Osteocyte (in vitro differentiated cells): Measurements from ENCODE around the gene CRYBG2. TPM values are rescaled to one million over a fixed set of nuclear protein-coding genes. Genes with fewer than 3 reads are reported as not detected.

Source experiments
- DNase-seq: peaks from one replicate; pipeline ENCODE4 v3.0.0; 2021; ENCODE audit warnings: mixed read lengths; ENCODE audit not compliant: unreplicated experiment; ENCODE audit errors: extremely low spot score
- H3K27ac Mint-ChIP-seq: one replicate; pipeline ENCODE4 v1.8.0; 2021; ENCODE audit warnings: mild to moderate bottlenecking, mixed read lengths; ENCODE audit not compliant: unreplicated experiment
- H3K27me3 Mint-ChIP-seq: one replicate; pipeline ENCODE4 v1.8.0; 2021; ENCODE audit warnings: mixed read lengths; ENCODE audit not compliant: unreplicated experiment
- H3K36me3 Mint-ChIP-seq: one replicate; pipeline ENCODE4 v1.8.0; 2021; ENCODE audit warnings: mixed read lengths; ENCODE audit not compliant: unreplicated experiment
- H3K4me1 Mint-ChIP-seq: one replicate; pipeline ENCODE4 v1.8.0; 2021; ENCODE audit warnings: mixed read lengths; ENCODE audit not compliant: unreplicated experiment
- H3K4me3 Mint-ChIP-seq: one replicate; pipeline ENCODE4 v1.8.0; 2021; ENCODE audit warnings: mild to moderate bottlenecking, moderate library complexity, mixed read lengths; ENCODE audit not compliant: unreplicated experiment
- H3K9me3 Mint-ChIP-seq: one replicate; pipeline ENCODE4 v1.8.0; 2021; ENCODE audit warnings: mixed read lengths; ENCODE audit not compliant: unreplicated experiment
- CTCF ChIP-seq: fragments of 200-600 bp; sonication (generic); IDR thresholded peaks from 2 replicates; pipeline ENCODE4 v1.5.0; 2021; ENCODE audit warnings: antibody characterized with exemption, mild to moderate bottlenecking, moderate library complexity
- total RNA-seq: library from RNA; stranded (reverse); gene quantifications from 2 replicates; pipeline ENCODE4 v1.2.1, GENCODE V29; 2021

The CRYBG2 gene
- total RNA-seq, 1 donor from 2014 or later = not detected

DNA sequence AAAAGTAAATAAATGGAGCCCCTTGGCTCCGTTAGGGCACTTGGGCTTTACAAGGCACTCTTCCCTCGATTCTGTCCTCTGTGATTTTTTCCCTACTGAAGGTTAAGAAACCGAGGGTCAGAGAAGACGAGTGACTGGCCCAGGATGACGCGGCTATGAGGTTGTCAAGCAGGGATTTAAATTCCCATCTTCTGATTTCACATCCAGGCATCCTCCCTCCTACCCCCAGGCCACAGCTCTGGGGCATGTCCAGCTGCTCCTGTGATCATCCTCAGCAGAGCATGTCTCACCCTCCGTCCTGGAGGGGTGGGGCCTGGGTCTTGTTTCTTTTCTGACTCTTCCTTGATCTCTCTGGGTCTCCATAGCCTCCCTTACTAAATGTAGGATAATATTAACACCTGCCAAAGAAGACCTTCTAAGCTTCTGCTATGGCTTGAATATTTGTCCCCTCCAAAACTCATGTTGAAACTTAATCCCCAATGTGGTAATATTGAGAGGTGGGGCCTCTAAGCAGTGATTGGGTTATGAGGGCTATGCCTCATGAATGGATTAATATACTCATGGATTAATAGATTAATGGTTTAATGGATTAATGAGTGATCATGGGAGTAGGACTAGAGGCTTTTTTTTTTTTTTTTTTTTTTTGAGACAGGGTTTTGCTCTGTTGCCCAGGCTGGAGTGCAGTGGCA is 4.6 kb downstream of the CRYBG2 start:
- Mint-ChIP-seq H3K36me3 (no peaks in the 10 kb centered on the region), H3K9me3 (no peaks in the 10 kb centered on the region), H3K27ac (no peak overlapping the region), H3K27me3 (no peaks in the 10 kb centered on the region), H3K4me3 (no peak overlapping the region), H3K4me1 (peaks cover 1% of the 10 kb centered on the region)
- no peak for TF ChIP-seq CTCF
- no peak for DNase-seq

DNA sequence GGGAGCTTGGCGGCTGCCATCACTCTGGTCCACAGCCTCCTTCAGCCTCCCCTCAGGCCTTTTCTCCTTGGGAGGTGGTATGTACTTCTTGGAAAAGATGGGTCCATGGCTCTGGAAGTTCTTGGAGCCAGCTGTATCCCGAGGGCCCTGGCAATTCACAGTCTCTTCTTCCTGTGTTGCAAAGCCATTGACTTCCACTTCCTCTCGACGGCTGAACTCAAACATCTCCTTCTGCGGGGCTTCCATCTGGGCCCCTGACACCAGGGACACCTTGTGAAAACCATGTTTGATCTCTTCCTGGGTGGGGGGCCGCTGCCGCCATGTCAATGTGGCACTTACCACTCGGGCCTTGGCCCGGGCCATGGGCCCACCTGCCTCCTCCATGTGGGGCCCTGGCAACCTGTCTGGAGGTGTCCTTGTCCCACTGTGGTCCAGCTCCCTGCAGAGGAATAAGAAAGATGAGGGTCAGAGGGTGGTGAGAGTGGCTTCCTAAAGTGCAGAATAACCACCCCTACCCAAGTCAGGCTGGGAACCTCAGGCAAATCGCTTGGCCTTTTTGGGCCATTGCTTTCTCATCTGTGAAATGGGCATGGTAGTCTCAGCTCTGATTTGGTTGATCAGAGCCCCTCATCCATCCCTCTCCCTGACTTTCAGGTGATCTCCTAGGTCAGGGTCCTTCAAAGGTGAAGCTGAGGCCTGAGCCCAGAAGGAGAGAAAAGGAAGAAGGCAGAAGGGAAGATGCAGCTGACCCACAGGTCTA is 7.5 kb downstream of the CRYBG2 start:
- H3K36me3 Mint-ChIP-seq = no peaks in the 10 kb centered on the region
- H3K27ac Mint-ChIP-seq = no peak overlapping the region
- DNase-seq = no peak
- H3K27me3 Mint-ChIP-seq = peaks cover 11% of the 10 kb centered on the region
- peaks cover 1% of the 10 kb centered on the region for H3K4me1 Mint-ChIP-seq
- no peaks in the 10 kb centered on the region for H3K9me3 Mint-ChIP-seq
- H3K4me3 Mint-ChIP-seq = no peak overlapping the region
- TF ChIP-seq CTCF = no peak

GRCh38 chr1:26345718-26346117 is 8.2 kb downstream of the CRYBG2 start:
- H3K9me3 Mint-ChIP-seq = no peaks in the 10 kb centered on the region
- no peaks in the 10 kb centered on the region for H3K36me3 Mint-ChIP-seq
- H3K27me3 Mint-ChIP-seq = peaks cover 11% of the 10 kb centered on the region
- no peak overlapping the region for H3K4me3 Mint-ChIP-seq
- no peak overlapping the region for H3K27ac Mint-ChIP-seq
- H3K4me1 Mint-ChIP-seq = no peaks in the 10 kb centered on the region
- DNase-seq = no peak
- no peak for TF ChIP-seq CTCF

DNA sequence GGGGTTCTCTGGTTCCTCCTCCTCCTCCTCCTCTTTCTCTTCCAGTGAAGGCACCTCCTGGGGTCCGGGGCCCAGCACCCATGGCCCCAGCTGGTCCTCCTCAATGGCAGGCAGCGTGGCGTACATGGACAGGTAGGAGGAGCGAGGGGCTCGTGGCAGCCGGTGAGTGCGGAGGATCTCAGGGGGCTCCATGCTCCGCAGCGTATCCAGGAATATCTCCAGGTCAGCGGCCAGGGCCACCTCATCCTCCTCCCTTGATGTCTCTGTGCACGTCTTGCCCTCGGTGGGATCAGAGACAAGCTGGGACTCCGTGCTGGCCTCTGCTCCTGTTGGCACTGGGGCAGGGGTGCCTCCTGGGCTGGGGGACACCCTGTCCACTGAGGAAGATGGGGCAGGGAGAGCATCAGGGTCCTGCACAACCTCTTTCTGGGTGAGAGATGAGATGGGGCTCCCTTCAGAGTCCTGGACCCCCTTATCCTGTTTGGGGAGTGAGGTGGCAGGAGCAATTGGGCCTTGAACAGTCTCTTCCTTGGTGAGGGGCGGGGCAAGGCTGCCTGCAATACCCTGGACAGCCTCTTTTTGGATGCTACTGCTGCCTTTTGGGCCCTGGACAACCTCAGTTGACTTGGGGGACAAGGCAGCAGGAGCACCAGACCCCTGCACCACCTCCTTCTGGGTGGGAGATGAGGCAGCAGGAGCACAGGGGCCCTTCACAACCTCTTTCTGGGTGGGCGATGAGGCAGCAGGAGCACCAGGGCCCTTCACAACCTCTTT is 9.6 kb downstream of the CRYBG2 start:
- no peak overlapping the region for H3K4me3 Mint-ChIP-seq
- H3K9me3 Mint-ChIP-seq = no peaks in the 10 kb centered on the region
- peaks cover 13% of the 10 kb centered on the region for H3K27me3 Mint-ChIP-seq
- no peaks in the 10 kb centered on the region for H3K36me3 Mint-ChIP-seq
- no peak for TF ChIP-seq CTCF
- H3K4me1 Mint-ChIP-seq = no peaks in the 10 kb centered on the region
- DNase-seq = no peak
- H3K27ac Mint-ChIP-seq = no peak overlapping the region

DNA sequence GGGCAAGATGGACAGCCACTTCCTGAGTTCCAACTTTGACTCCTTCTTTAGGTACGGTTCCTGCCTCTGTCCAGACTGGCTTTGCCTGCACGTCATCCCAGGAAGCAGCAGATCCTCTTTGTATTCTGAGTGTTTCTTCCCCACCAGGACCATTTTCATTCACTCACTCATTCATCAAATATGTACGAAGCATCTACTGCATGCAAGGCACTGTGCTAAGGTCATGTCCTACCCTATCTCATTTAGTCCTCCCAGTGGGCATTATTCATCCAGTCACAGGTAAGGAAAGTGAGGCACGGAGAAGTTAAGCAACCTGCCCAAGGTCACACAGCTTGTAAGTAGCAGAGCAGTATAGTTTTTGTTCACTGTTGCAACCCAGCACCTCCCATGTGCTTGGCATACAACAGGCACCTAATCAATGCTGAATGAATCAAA is 13.9 kb downstream of the CRYBG2 start:
- no peaks in the 10 kb centered on the region for H3K36me3 Mint-ChIP-seq
- no peak overlapping the region for H3K4me3 Mint-ChIP-seq
- H3K27ac Mint-ChIP-seq = no peak overlapping the region

More for the DNA sequence above, 13.9 kb downstream of the CRYBG2 start:
- no peak for DNase-seq
- peaks cover 9% of the 10 kb centered on the region for H3K4me1 Mint-ChIP-seq
- no peaks in the 10 kb centered on the region for H3K9me3 Mint-ChIP-seq
- TF ChIP-seq CTCF = no peak
- peaks cover 29% of the 10 kb centered on the region for H3K27me3 Mint-ChIP-seq
